GM21447 (cell line): Measurements from ENCODE around the gene EIF4EBP2.

Experiments
- ATAC-seq: cut with Tn5 transposase; IDR thresholded peaks from one replicate; pipeline ENCODE4 v1.9.1; 2021; ENCODE audit not compliant: unreplicated experiment

EIF4EBP2 gene

DNA sequence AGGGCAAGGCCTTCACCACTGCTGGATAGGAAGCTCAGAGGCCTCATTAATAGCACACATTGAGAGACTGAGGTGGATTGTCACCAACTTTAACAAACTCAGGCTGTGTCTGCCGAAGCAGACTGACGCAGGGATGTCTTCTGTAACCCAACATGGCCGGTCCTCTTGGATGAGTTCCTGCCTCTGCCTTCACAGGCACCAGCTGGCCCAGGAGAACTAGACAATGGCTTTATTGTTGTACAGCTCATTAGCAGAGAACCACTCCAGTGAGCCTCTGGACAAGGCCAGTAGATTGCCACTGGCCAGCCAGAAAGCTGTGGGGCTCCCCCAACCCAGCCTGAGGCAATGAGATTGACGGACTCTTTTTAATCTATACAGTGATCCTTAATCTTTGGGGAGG, 28.2 kb downstream of the EIF4EBP2 start:
- ATAC-seq, result no peak

- ATAC-seq, result no peak
These were observed 28.8 kb downstream of the EIF4EBP2 start for GRCh38 chr10:70432561-70433263.

DNA sequence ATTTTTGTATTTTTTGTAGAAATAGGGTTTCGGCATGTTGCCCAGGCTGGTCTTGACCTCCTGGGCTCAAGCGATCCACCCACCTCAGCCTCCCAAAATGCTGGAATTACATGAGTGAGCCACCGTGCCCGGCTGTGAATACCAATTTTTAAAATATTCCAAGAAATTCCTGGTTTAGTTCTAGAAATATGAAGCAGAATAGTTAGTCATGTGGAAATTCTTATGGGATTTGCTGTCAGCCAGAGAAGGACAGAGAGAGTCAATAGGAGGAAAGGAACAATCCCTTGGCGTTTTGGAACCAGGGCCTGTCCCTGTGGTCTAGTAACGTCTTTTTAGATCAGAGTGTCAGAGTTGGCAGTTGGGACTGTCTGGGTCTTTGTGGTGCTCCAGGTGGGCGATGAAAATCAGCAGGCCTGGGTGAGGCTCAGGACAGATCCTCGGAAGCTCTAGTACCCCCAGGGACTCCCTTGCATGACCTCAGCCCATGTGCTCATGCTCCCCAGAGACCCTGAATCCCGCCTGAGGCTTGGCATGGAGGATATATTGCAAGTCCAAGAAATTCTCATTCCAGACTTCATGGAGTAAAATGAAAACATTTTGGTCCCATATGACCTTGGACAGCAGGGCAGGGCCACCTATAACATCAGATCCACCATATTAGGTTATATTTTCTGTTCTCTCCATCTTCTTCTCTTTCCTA, 29.8 kb downstream of the EIF4EBP2 start:
- ATAC-seq, result no peak

GRCh38 chr10:70435241-70436085, 31.5 kb downstream of the EIF4EBP2 start:
- ATAC-seq, result no peak

GRCh38 chr10:70437721-70438120, 33.8 kb downstream of the EIF4EBP2 start:
- ATAC-seq, result no peak

DNA sequence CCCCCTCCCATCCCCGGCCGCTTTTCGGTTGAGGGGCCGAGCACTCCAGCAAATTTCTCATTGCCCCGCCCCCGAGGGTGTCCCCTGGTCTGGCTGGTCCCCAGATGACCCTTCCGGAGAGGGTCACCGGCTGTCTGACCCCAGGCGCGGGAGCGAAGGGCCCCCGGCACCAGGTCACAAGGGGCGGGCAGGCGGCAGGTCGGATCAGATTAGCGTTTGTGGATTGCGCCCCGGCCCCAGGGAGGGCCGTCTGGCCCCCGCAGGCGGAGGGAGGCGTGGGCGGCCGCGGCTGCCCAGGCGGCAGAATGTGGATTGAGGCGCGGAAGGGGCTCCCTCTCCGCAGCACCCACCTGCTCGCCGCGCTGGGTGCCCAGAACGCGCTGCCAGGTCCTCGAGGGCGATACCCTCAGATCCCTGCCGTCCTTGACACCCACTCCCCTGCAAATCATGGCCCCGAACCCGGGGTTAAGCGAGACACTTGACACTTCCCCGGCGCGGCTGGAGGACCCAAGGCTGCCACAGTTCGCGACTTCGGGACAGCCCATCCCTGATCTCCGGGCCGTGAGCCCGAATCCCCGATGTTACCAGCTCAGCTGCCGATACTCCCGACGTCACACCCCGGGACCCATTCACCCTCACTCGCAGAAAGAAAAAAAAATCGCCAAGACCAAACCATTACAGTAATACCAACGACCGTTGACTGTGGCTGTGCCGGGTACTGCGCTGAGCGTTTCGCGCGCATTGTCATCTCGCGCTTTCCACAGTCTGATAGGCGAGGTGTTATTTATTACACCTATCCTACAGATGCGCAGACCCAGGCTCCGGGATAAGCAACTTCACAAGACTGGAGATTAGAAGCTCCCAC, 36.6 kb downstream of the EIF4EBP2 start:
- ATAC-seq, result no peak

GRCh38 chr10:70441161-70441894, 37.4 kb downstream of the EIF4EBP2 start, which contains the start of gene NODAL:
NODAL (minus strand) TSS chr10:70441681; CDS start chr10:70441667, 14 bp downstream.
- no peak for ATAC-seq

DNA sequence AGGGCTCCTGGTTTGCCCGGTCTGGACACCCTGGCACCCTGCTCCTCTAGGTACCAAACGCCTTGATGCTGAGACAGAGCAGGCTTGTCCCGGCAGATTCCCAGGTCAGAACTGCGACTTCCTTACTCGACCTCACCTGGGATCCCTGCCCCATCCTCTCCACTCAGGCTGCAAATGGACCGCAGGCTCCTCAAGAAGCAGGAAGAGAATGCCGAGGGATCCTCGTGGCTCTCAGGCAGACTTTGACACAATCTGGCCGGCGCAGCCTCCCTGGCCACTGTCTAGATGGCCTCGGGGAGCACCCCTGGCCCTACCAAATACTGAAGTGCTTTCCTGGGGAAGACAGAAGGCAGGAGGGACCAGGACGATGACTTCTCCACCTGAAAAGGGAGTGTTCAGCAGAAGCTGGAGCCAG, 38.0 kb downstream of the EIF4EBP2 start:
- ATAC-seq, result no peak

GRCh38 chr10:70442332-70442988, 38.5 kb downstream of the EIF4EBP2 start:
- no peak for ATAC-seq

- ATAC-seq, result no peak
These were observed 40.8 kb downstream of the EIF4EBP2 start for GRCh38 chr10:70444744-70445143.

DNA sequence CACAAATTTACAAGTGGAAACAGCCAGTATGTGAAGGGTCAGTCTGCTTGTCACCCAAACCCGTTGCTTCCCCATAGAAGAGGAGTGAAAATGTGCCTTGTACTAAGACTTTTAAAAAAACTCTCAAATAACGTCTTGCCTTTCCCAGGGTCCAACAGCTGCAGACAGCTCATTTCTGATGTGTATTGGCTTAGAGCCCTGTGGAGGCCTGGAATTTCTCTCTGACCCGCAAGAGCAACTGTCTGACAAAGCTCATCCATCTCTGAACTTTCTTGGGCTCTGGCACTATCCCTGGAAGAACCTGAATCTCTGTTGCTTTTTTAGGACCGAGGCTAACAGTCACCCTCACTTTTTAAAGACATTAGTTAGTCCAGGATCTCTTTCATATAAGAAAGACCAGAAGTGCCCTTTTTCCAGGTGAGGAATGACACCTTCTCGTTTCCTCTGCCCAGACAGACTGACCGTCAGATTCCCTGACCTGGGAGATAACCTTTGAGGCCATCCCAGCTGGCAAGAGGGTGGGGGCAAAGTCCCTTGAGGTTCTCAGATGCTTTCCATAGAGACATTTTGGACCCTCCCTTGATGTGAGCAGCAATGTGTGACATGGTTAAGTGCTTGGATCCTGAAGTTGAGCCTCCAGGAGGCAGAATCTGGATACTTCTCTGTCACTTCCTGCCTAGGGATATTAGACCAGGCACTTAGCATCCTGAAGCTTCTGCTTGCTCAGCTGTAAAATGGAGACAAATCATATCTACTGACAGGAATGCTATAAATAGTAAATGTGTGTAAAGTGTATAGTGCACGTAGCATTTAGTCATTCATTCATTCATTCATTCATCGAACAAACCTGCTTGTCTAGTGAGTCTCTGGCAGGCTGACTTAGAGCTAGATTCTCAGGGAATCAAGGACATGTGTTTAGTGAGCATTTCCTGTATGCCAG, 42.0 kb downstream of the EIF4EBP2 start:
- ATAC-seq, result no peak

- ATAC-seq, result no peak
These were observed 44.3 kb downstream of the EIF4EBP2 start for GRCh38 chr10:70448236-70448635.

- ATAC-seq, result no peak
These were observed 51.3 kb downstream of the EIF4EBP2 start for GRCh38 chr10:70455213-70455630.

DNA sequence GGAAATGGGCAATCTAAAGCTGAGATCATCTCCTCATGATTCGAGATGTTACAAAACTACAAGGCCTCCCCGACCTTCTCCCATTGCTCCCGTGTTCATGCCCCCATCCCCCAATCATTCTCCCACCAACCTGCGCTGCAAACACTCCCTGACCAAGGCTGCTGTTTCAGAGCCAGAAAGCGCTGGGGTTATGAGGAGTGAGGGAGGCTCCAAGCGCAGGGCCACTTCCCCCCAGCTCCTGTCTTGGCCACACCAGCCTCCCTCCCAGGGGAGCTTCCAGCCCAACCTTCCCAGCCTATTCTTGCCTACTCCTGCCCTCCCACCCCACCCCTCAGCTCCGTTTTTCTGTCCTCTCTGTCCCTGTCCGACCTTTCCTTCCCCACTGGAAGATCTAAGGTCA, 52.2 kb downstream of the EIF4EBP2 start:
- ATAC-seq, result no peak

GRCh38 chr10:70457759-70458305, 53.9 kb downstream of the EIF4EBP2 start:
- ATAC-seq, result no peak

DNA sequence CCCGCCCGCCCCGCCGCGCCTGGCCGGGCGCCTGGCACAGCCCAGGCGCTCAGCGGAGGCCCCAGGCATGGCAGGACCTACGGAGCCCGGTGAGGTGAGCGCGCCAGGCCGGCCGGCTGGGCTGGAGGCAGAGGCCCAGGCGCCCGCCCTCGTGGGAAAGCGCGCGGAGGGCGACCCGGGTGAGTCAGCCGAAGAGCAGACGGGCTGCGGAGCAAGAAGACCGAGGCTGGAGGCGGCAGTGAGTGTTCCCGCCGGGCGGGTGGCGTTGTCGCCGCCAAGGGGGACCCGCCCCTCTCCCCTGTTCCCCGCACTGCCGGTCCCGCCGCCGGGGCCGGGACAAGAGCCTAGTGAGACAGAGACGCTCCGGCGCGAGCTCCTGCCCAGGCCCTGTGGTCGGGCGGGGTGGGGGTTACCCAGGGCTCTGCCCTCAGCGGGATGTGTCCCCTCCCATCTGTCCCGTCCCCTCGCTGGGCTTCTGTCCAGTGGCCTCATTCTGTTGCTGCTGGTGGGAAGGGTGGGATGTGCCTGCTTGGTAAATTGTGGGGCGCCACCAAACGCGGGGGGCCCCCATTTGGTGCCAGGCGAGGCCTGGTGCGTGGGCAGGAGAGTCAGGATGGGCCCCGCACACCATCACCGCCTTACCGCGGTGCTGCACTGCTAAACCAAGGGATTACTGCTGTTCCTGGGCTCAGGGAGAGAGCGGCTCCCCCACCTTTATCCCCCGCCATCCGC, 54.5 kb downstream of the EIF4EBP2 start:
- ATAC-seq, result no peak

GRCh38 chr10:70459061-70459773, 55.3 kb downstream of the EIF4EBP2 start:
- ATAC-seq, result no peak
